HEK293T (cell line): ENCODE data around the gene ATP6V1G1.

Source experiments
- ARNT ChIP-seq: fragments of 450-650 bp; IDR thresholded peaks from 2 replicates; pipeline ENCODE4 v1.6.1; 2017; ENCODE audit warnings: mild to moderate bottlenecking
- FOXK2 ChIP-seq: fragments of 450-650 bp; IDR thresholded peaks from 2 replicates; pipeline ENCODE4 v1.6.1; 2016; ENCODE audit warnings: mild to moderate bottlenecking
- FOXM1 ChIP-seq: fragments of 450-650 bp; IDR thresholded peaks from 2 replicates; pipeline ENCODE4 v1.6.1; 2017; ENCODE audit warnings: mild to moderate bottlenecking, borderline replicate concordance
- LEF1 ChIP-seq: fragments of 450-650 bp; IDR thresholded peaks from 2 replicates; pipeline ENCODE4 v1.6.1; 2017; ENCODE audit warnings: mild to moderate bottlenecking, borderline replicate concordance
- SP1 ChIP-seq: fragments of 450-650 bp; IDR thresholded peaks from 2 replicates; pipeline ENCODE4 v1.6.1; 2017

DNA sequence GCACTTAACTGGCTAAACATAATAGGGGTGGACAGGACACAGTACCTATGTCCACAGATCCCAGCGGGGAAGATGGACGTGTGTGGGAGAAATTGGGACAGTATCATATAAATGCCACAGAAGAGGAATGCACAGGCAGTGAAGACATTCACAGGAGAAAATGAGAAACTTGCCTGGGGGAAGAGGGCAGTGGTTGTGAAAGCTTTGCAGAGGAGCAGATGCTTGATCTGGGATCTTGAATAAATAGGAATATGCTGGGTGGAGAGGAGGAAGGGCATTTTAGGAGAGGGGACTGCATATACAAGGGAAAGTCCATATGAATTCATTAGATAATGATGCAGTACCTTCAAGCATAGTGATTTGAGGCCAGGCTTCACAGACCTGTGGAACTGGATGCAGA lies 37.1 kb downstream of the ATP6V1G1 start:
- no peak for TF ChIP-seq FOXK2
- no peak for TF ChIP-seq LEF1
- no peak for TF ChIP-seq FOXM1
- TF ChIP-seq SP1 = no peak
- TF ChIP-seq ARNT = no peak
